Fibroblast of lung (primary cell): ENCODE data around the gene C15orf40. TPM values are rescaled to one million over a fixed set of nuclear protein-coding genes. Genes with fewer than 3 reads are reported as not detected.

Source experiments
- DNase-seq, 2 donors: peaks; one replicate each; pipeline versions ENCODE4 v3.0.0 to v3.0.0-alpha.2; 2010; ENCODE audit warnings: low read depth in 2 of 2
- H2AFZ ChIP-seq: 2 replicates; pipeline ENCODE4 v1.5.1; 2012; ENCODE audit warnings: low read length, control low read depth, inconsistent platforms
- H3K27ac ChIP-seq: 2 replicates; pipeline ENCODE4 v1.5.1; 2011; ENCODE audit warnings: low read length, control low read depth; ENCODE audit not compliant: insufficient read depth
- H3K27me3 ChIP-seq: 2 replicates; pipeline ENCODE4 v1.5.1; 2011; ENCODE audit warnings: mild to moderate bottlenecking, low read length; ENCODE audit not compliant: control insufficient read depth, insufficient read depth
- H3K36me3 ChIP-seq: 2 replicates; pipeline ENCODE4 v1.5.1; 2011; ENCODE audit warnings: low read length; ENCODE audit not compliant: control insufficient read depth, insufficient read depth
- H3K4me1 ChIP-seq: 2 replicates; pipeline ENCODE4 v1.5.1; 2011; ENCODE audit warnings: low read length; ENCODE audit not compliant: control insufficient read depth, insufficient read depth; ENCODE audit errors: extremely low read depth
- H3K4me2 ChIP-seq: 2 replicates; pipeline ENCODE4 v1.5.1; 2011; ENCODE audit warnings: low read length, control low read depth; ENCODE audit not compliant: insufficient read depth; ENCODE audit errors: extremely low read depth
- H3K4me3 ChIP-seq, 4 experiments: fragments of 200-600 bp in 1 of 4; sonication (generic) in 1 of 4; replicated peaks in 1 of 4; 2 replicates each; pipeline ENCODE4 v1.5.1; 2011 to 2016; ENCODE audit warnings: low read length in 4 of 4, low read depth in 3 of 4, mild to moderate bottlenecking in 3 of 4, control low read depth in 2 of 4, inconsistent platforms in 1 of 4, mixed read lengths in 1 of 4; ENCODE audit not compliant: insufficient read depth in 1 of 4; ENCODE audit errors: control extremely low read depth in 1 of 4
- H3K79me2 ChIP-seq: 2 replicates; pipeline ENCODE4 v1.5.1; 2012; ENCODE audit warnings: mild to moderate bottlenecking, low read length, inconsistent platforms; ENCODE audit not compliant: control insufficient read depth, insufficient read depth
- H3K9ac ChIP-seq: 2 replicates; pipeline ENCODE4 v1.5.1; 2011; ENCODE audit warnings: mild to moderate bottlenecking, low read length, control low read depth; ENCODE audit not compliant: insufficient read depth
- H3K9me3 ChIP-seq: 2 replicates; pipeline ENCODE4 v1.5.1; 2012; ENCODE audit warnings: low read depth, low read length; ENCODE audit not compliant: control insufficient read depth, insufficient read depth
- H4K20me1 ChIP-seq: 2 replicates; pipeline ENCODE4 v1.5.1; 2011; ENCODE audit warnings: low read length; ENCODE audit not compliant: control insufficient read depth, insufficient read depth; ENCODE audit errors: extremely low read depth
- CTCF ChIP-seq, 2 donors: IDR thresholded peaks in 1 of 2; conservative IDR thresholded peaks in 1 of 2; 1 replicate in 1 of 2; 2 replicates in 1 of 2; pipeline ENCODE4 v1.5.1; 2011 to 2012; ENCODE audit warnings: low read length in 2 of 2, control low read depth in 1 of 2, inconsistent platforms in 1 of 2, low read depth in 1 of 2, mild to moderate bottlenecking in 1 of 2
- EZH2 ChIP-seq: IDR thresholded peaks from 2 replicates; pipeline ENCODE4 v1.5.1; 2012; ENCODE audit warnings: low read length, control low read depth, mild to moderate bottlenecking; ENCODE audit errors: missing control alignments
- polyA plus RNA-seq, 2 donors: library from polyadenylated mRNA; depleted of rRNA in 1 of 2; stranded (reverse) in 1 of 2; unstranded in 1 of 2; fragments of >200 nt; gene quantifications; 2 replicates each; pipeline ENCODE4 v1.2.1, GENCODE V29; 2011 to 2012; ENCODE audit warnings: missing spikeins in 1 of 2
- total RNA-seq: library from RNA; depleted of rRNA; stranded (reverse); fragments of >200 nt; gene quantifications from 2 replicates; pipeline ENCODE4 v1.2.1, GENCODE V29; 2014

Gene C15orf40
- total and polyA plus RNA-seq, 2 donors (not counting 1 experiment from before 2014, with no cell fraction given): 12.6 to 20.7 TPM

- Histone ChIP-seq H3K27ac (peak overlapping the region; percentile 77), H3K4me3 (peak overlapping the region; percentile 77 to 100 (median 94)), H4K20me1 (no peaks in the 10 kb centered on the region), H3K4me1 (peaks cover 6% of the 10 kb centered on the region), H3K36me3 (no peaks in the 10 kb centered on the region), H3K27me3 (no peaks in the 10 kb centered on the region), H3K9ac (peak overlapping the region; percentile 70), H3K79me2 (peaks cover 15% of the 10 kb centered on the region), H2AFZ (peak overlapping the region; percentile 93), H3K4me2 (peak overlapping the region; percentile 98), H3K9me3 (no peaks in the 10 kb centered on the region)
- TF ChIP-seq EZH2 (no peak), CTCF (conservative IDR thresholded peaks at IDR 0.05 in 1 of 2, IDR thresholded peaks at IDR 0.05 in 1 of 2; ENCODE audit: low read depth in 1 of 2, low read length in 2 of 2) (no peak)
- no peak for DNase-seq
These were observed 25.0 kb downstream of the C15orf40 start for GRCh38 chr15:82986442-82986780.

GRCh38 chr15:82985688-82986441 is 25.6 kb downstream of the C15orf40 start, which contains the start of gene RAMAC:
Gene RAMAC, plus strand, starts transcription at chr15:82986210. Its CDS starts 2,809 bp downstream, at chr15:82989019.
- no peaks in the 10 kb centered on the region for H3K27me3 ChIP-seq
- H3K79me2 ChIP-seq: peaks cover 15% of the 10 kb centered on the region
- H4K20me1 ChIP-seq: no peaks in the 10 kb centered on the region
- peak within 1 kb of the TSS; percentile 93 for H2AFZ ChIP-seq
- peak; percentile 94 to 97 for DNase-seq
- peak within 1 kb of the TSS; percentile 70 for H3K9ac ChIP-seq
- no peaks in the 10 kb centered on the region for H3K36me3 ChIP-seq
- no peaks in the 10 kb centered on the region for H3K9me3 ChIP-seq
- peak within 1 kb of the TSS; percentile 98 for H3K4me2 ChIP-seq
- peaks cover 6% of the 10 kb centered on the region for H3K4me1 ChIP-seq
- H3K27ac ChIP-seq: peak within 1 kb of the TSS; percentile 77
- peak within 1 kb of the TSS; percentile 77 to 100 (median 94) for H3K4me3 ChIP-seq
- TF ChIP-seq CTCF (conservative IDR thresholded peaks at IDR 0.05 in 1 of 2, IDR thresholded peaks at IDR 0.05 in 1 of 2; ENCODE audit: low read depth in 1 of 2, low read length in 2 of 2) (no peak), EZH2 (no peak)

GRCh38 chr15:82980981-82981380 is 30.5 kb downstream of the C15orf40 start:
- no peak overlapping the region for H2AFZ ChIP-seq
- H3K4me1 ChIP-seq: peaks cover 6% of the 10 kb centered on the region
- no peak overlapping the region for H3K27ac ChIP-seq
- TF ChIP-seq EZH2: no peak
- TF ChIP-seq CTCF (conservative IDR thresholded peaks at IDR 0.05 in 1 of 2, IDR thresholded peaks at IDR 0.05 in 1 of 2; ENCODE audit: low read depth in 1 of 2, low read length in 2 of 2): no peak
- no peaks in the 10 kb centered on the region for H3K36me3 ChIP-seq
- H3K79me2 ChIP-seq: no peaks in the 10 kb centered on the region
- H3K9me3 ChIP-seq: no peaks in the 10 kb centered on the region
- no peak overlapping the region for H3K4me3 ChIP-seq
- H3K9ac ChIP-seq: no peak overlapping the region
- no peaks in the 10 kb centered on the region for H4K20me1 ChIP-seq
- no peak for DNase-seq
- H3K4me2 ChIP-seq: no peak overlapping the region
- H3K27me3 ChIP-seq: no peaks in the 10 kb centered on the region
